H1 (cell line): Measurements from ENCODE around the gene CACNA1C. TPM values are rescaled to one million over a fixed set of nuclear protein-coding genes. Genes with fewer than 3 reads are reported as not detected.
A peak's percentile ranks its signal among the peaks of the same experiment; 100 is the strongest.

ENCODE experiments used
- CTCF ChIA-PET: fragments of 300-600 bp; sonication (Branson Sonifier 250); formaldehyde crosslinking; loops from one replicate; lab custom pipeline; 2021; ENCODE audit not compliant: partially characterized antibody; lab: Charles Lee
- POLR2A ChIA-PET: fragments of 300-600 bp; sonication (Branson Sonifier 250); formaldehyde crosslinking; loops from one replicate; lab custom pipeline; 2021; ENCODE audit warnings: inconsistent platforms; ENCODE audit not compliant: partially characterized antibody; lab: Charles Lee
- DNase-seq, 2 experiments: peaks; one replicate each; pipeline versions ENCODE4 v3.0.0 to v3.0.0-alpha.2; 2010 to 2022; ENCODE audit warnings: low spot score in 2 of 2, low read depth in 1 of 2, mixed read lengths in 1 of 2
- FAIRE-seq: peaks from 2 replicates; lab custom pipeline; 2011; peaks lifted over from hg19 to GRCh38; lab: Jason Lieb, UNC
- H2AFZ ChIP-seq: 2 replicates; pipeline ENCODE4 v1.8.1; 2012; ENCODE audit warnings: low read length, inconsistent platforms
- H2AK5ac ChIP-seq: 2 replicates; pipeline ENCODE4 v1.6.1; 2013; ENCODE audit warnings: low read depth, low read length
- H2BK120ac ChIP-seq: replicated peaks from 2 replicates; pipeline ENCODE3; 2013; ENCODE audit warnings: low read depth, low read length, inconsistent platforms
- H2BK12ac ChIP-seq: 2 replicates; pipeline ENCODE4 v1.6.1; 2013; ENCODE audit warnings: low read depth, low read length
- H2BK15ac ChIP-seq: 2 replicates; pipeline ENCODE4 v1.6.1; 2013; ENCODE audit warnings: low read length
- H2BK20ac ChIP-seq: 2 replicates; pipeline ENCODE4 v1.6.1; 2013; ENCODE audit warnings: low read length
- H2BK5ac ChIP-seq: 2 replicates; pipeline ENCODE4 v1.6.1; 2013; ENCODE audit warnings: low read depth, low read length
- H3K14ac ChIP-seq: 2 replicates; pipeline ENCODE4 v1.6.1; 2013; ENCODE audit warnings: inconsistent platforms; ENCODE audit not compliant: insufficient read length
- H3K18ac ChIP-seq: 2 replicates; pipeline ENCODE4 v1.6.1; 2013; ENCODE audit warnings: low read length; ENCODE audit errors: extremely low read depth
- H3K23ac ChIP-seq: 2 replicates; pipeline ENCODE4 v1.6.1; 2013; ENCODE audit warnings: inconsistent platforms; ENCODE audit not compliant: insufficient read length
- H3K23me2 ChIP-seq: 2 replicates; pipeline ENCODE4 v1.6.1; 2013; ENCODE audit warnings: low read depth, low read length
- H3K27ac ChIP-seq: 2 replicates; pipeline ENCODE4 v1.6.1; 2011; ENCODE audit warnings: low read depth, low read length, inconsistent platforms
- H3K27me3 ChIP-seq, 4 experiments: replicated peaks in 1 of 4; 1 replicate in 1 of 4; 2 replicates in 3 of 4; pipeline versions ENCODE4 v1.6.1 to v1.8.1; 2011 to 2013; ENCODE audit warnings: low read length in 3 of 4, mild to moderate bottlenecking in 3 of 4, inconsistent platforms in 2 of 4, mixed read lengths in 2 of 4, moderate library complexity in 1 of 4; ENCODE audit not compliant: control insufficient read depth in 3 of 4, insufficient read depth in 3 of 4; ENCODE audit errors: extremely low read depth in 1 of 4
- H3K36me3 ChIP-seq, 4 experiments: 2 replicates each; pipeline versions ENCODE4 v1.6.1 to v1.8.1; 2011 to 2013; ENCODE audit warnings: mild to moderate bottlenecking in 4 of 4, low read length in 3 of 4, moderate library complexity in 2 of 4, control low read depth in 1 of 4, inconsistent platforms in 1 of 4; ENCODE audit not compliant: insufficient read depth in 4 of 4, control insufficient read depth in 2 of 4
- H3K4ac ChIP-seq: replicated peaks from 2 replicates; pipeline ENCODE3; 2013; ENCODE audit warnings: low read length, low read depth, mixed read lengths, inconsistent platforms; ENCODE audit not compliant: insufficient read length
- H3K4me1 ChIP-seq, 4 experiments: replicated peaks in 1 of 4; 1 replicate in 1 of 4; 2 replicates in 3 of 4; pipeline versions ENCODE4 v1.6.1 to v1.8.1; 2011 to 2013; ENCODE audit warnings: low read length in 3 of 4, inconsistent platforms in 2 of 4, mixed read lengths in 1 of 4; ENCODE audit not compliant: insufficient read depth in 4 of 4, control insufficient read depth in 3 of 4
- H3K4me2 ChIP-seq, 2 experiments: 2 replicates each; pipeline versions ENCODE4 v1.6.1 to v1.8.1; 2011 to 2013; ENCODE audit warnings: low read depth in 2 of 2, low read length in 2 of 2, control low read depth in 1 of 2, inconsistent platforms in 1 of 2, mild to moderate bottlenecking in 1 of 2; ENCODE audit not compliant: insufficient read depth in 1 of 2
- H3K4me3 ChIP-seq, 4 experiments: fragments of 200-600, 300-600 bp in 1 of 4; sonication (generic), shearing (Covaris generic), sonication (Bioruptor Twin) in 1 of 4; 2 replicates each; pipeline versions ENCODE4 v1.5.1 to v1.8.1; 2011 to 2016; ENCODE audit warnings: low read length in 4 of 4, low read depth in 3 of 4, control low read depth in 2 of 4, inconsistent platforms in 2 of 4, mild to moderate bottlenecking in 2 of 4, mixed read lengths in 1 of 4, moderate library complexity in 1 of 4; ENCODE audit not compliant: insufficient read depth in 2 of 4; ENCODE audit errors: extremely low read depth in 1 of 4
- H3K56ac ChIP-seq: replicated peaks from 2 replicates; pipeline ENCODE3; 2013; ENCODE audit warnings: low read depth, mild to moderate bottlenecking, mixed read lengths, low read length, inconsistent platforms; ENCODE audit not compliant: insufficient read length
- H3K79me1 ChIP-seq: 2 replicates; pipeline ENCODE4 v1.6.1; 2013; ENCODE audit warnings: low read depth, low read length, control low read depth
- H3K79me2 ChIP-seq, 2 experiments: 2 replicates each; pipeline versions ENCODE4 v1.6.1 to v1.8.1; 2012 to 2013; ENCODE audit warnings: low read length in 2 of 2, mild to moderate bottlenecking in 2 of 2, inconsistent platforms in 1 of 2; ENCODE audit not compliant: insufficient read depth in 2 of 2, control insufficient read depth in 1 of 2
- H3K9ac ChIP-seq, 4 experiments: replicated peaks in 1 of 4; 1 replicate in 1 of 4; 2 replicates in 3 of 4; pipeline versions ENCODE4 v1.6.1 to v1.8.1; 2011 to 2013; ENCODE audit warnings: low read depth in 3 of 4, low read length in 3 of 4, control low read depth in 2 of 4, mild to moderate bottlenecking in 2 of 4, moderate library complexity in 2 of 4, inconsistent platforms in 1 of 4; ENCODE audit errors: extremely low read depth in 1 of 4
- H3K9me3 ChIP-seq, 2 experiments: 2 replicates each; pipeline versions ENCODE4 v1.6.1 to v1.8.1; 2012 to 2013; ENCODE audit warnings: mild to moderate bottlenecking in 2 of 2, moderate library complexity in 2 of 2, control low read depth in 1 of 2, inconsistent platforms in 1 of 2, low read depth in 1 of 2, low read length in 1 of 2, mixed read lengths in 1 of 2; ENCODE audit not compliant: insufficient read depth in 2 of 2
- H4K20me1 ChIP-seq, 2 experiments: replicated peaks in 1 of 2; 2 replicates each; pipeline versions ENCODE3 to v1.8.1; 2011 to 2013; ENCODE audit warnings: inconsistent platforms in 2 of 2, low read length in 2 of 2, mild to moderate bottlenecking in 1 of 2; ENCODE audit not compliant: insufficient read depth in 2 of 2, control insufficient read depth in 1 of 2
- H4K5ac ChIP-seq: 2 replicates; pipeline ENCODE4 v1.6.1; 2013; ENCODE audit warnings: low read length, low read depth, mixed read lengths, inconsistent platforms; ENCODE audit not compliant: insufficient read length
- H4K8ac ChIP-seq: 2 replicates; pipeline ENCODE4 v1.8.0; 2013; ENCODE audit warnings: mild to moderate bottlenecking, moderate library complexity, low read length, inconsistent platforms; ENCODE audit not compliant: insufficient read depth; ENCODE audit errors: extremely low read depth
- H4K91ac ChIP-seq: replicated peaks from 2 replicates; pipeline ENCODE3; 2013; ENCODE audit warnings: low read length, mixed read lengths, inconsistent platforms; ENCODE audit not compliant: insufficient read length
- CTCF ChIP-seq, 3 experiments: IDR thresholded peaks; 1 replicate in 2 of 3; 2 replicates in 1 of 3; pipeline versions ENCODE4 v1.5.1 to v1.6.1; 2011; ENCODE audit warnings: low read length in 3 of 3, mild to moderate bottlenecking in 3 of 3, inconsistent platforms in 2 of 3, low read depth in 1 of 3, moderate library complexity in 1 of 3; ENCODE audit not compliant: insufficient read depth in 1 of 3; ENCODE audit errors: control extremely low read depth in 1 of 3
- KDM5A ChIP-seq: fragments of 200-600 bp; IDR thresholded peaks from 2 replicates; pipeline ENCODE4 v1.7.1; 2012; ENCODE audit warnings: mild to moderate bottlenecking, low read length, inconsistent platforms, mixed read lengths
- NRF1 ChIP-seq: IDR thresholded peaks from 2 replicates; pipeline ENCODE4 v1.6.1; 2011; ENCODE audit warnings: mild to moderate bottlenecking, low read depth, low read length, improper control_type of control experiment
- RAD21 ChIP-seq, 2 experiments: IDR thresholded peaks in 1 of 2; conservative IDR thresholded peaks in 1 of 2; 2 replicates each; pipeline ENCODE4 v1.6.1; 2011; ENCODE audit warnings: low read depth in 2 of 2, low read length in 2 of 2, improper control_type of control experiment in 1 of 2, inconsistent platforms in 1 of 2, mild to moderate bottlenecking in 1 of 2, moderate library complexity in 1 of 2
- RXRA ChIP-seq: IDR thresholded peaks from 2 replicates; pipeline ENCODE4 v1.6.1; 2011; ENCODE audit warnings: low read depth, mild to moderate bottlenecking, low read length, moderate library complexity; ENCODE audit not compliant: insufficient read depth
- SIN3A ChIP-seq, 2 experiments: IDR thresholded peaks in 1 of 2; conservative IDR thresholded peaks in 1 of 2; 2 replicates each; pipeline ENCODE4 v1.6.1; 2011 to 2012; ENCODE audit warnings: low read length in 2 of 2, improper control_type of control experiment in 1 of 2, low read depth in 1 of 2, mild to moderate bottlenecking in 1 of 2
- TBP ChIP-seq: IDR thresholded peaks from 2 replicates; pipeline ENCODE4 v1.6.1; 2011; ENCODE audit warnings: low read depth, low read length, improper control_type of control experiment
- WGBS, 2 experiments: shearing (Covaris generic) in 1 of 2; methylation state at CpG; one replicate each; pipeline versions ENCODE4 v1.1.6 to v1.1.7; 2013 to 2015; ENCODE audit warnings: low lambda C conversion rate in 2 of 2, mixed read lengths in 2 of 2, inconsistent platforms in 1 of 2, low coverage in 1 of 2, missing lambda C conversion rate in 1 of 2; ENCODE audit not compliant: insufficient replicate concordance in 2 of 2, insufficient coverage in 1 of 2, insufficient read length in 1 of 2; ENCODE audit errors: extremely low coverage in 1 of 2, missing lambda C conversion rate in 1 of 2; 5-methylcytosine and 5-hydroxymethylcytosine counted together
- polyA plus RNA-seq, 7 experiments: library from polyadenylated mRNA; depleted of rRNA in 3 of 7; stranded (reverse) in 5 of 7; unstranded in 2 of 7; fragments of >200 nt in 5 of 7; fragments of 200-250 nt in 2 of 7; gene quantifications; 1 replicate in 5 of 7; 2 replicates in 1 of 7; 4 replicates in 1 of 7; pipeline versions ENCODE4 v1.2.1 to v1.2.3, GENCODE V29; 2011 to 2013; ENCODE audit warnings: missing spikeins in 2 of 7, mixed read lengths in 2 of 7
- total RNA-seq: library from RNA; stranded (reverse); fragmentation: NEBNext Ultra II Directional; extraction: Animal tissue kit (Norgen Biotek cat#: 25700); gene quantifications from 2 replicates; pipeline ENCODE4 v1.2.1, GENCODE V29; 2021

CACNA1C gene
- total and polyA plus RNA-seq, 2 of the 8 experiments (the other 6 are each of a cell fraction or from before 2014, with no cell fraction given) = 1.3 TPM

- no peaks in the 10 kb centered on the region for H3K36me3 ChIP-seq
- no peak for TF ChIP-seq NRF1
- TF ChIP-seq SIN3A (conservative IDR thresholded peaks at IDR 0.05 in 1 of 2, IDR thresholded peaks at IDR 0.05 in 1 of 2; ENCODE audit: low read depth in 1 of 2, low read length in 2 of 2) = peak in 1 of 2 experiments; percentile 75; a peak in 1 of 4 replicates
- TF ChIP-seq RXRA = 0 out of 2 replicates have a peak, but pooled peaks have one; percentile 62
- TF ChIP-seq TBP = 0 out of 2 replicates have a peak, but pooled peaks have one; percentile 16
- TF ChIP-seq RAD21 (IDR thresholded peaks at IDR 0.05 in 1 of 2, conservative IDR thresholded peaks at IDR 0.05 in 1 of 2; ENCODE audit: low read depth in 2 of 2, low read length in 2 of 2) = peak; percentile 72 to 77
- TF ChIP-seq KDM5A = no peak
- TF ChIP-seq CTCF (IDR thresholded peaks at IDR 0.05; ENCODE audit: control extremely low read depth in 1 of 3, insufficient read depth in 1 of 3, low read depth in 1 of 3, low read length in 3 of 3) = peak; percentile 12 to 59 (median 52)
- no peak overlapping the region for H2AK5ac ChIP-seq
- POLR2A ChIA-PET = interaction anchor here (0.9 to 1.7 kb wide), 4 partner anchors 12 to 227 kb away, joined by 3 to 4 read pairs (median 3); no protein-coding TSS in a partner anchor
- no peak overlapping the region for H3K23ac ChIP-seq
- H3K18ac ChIP-seq = no peak overlapping the region
- DNase-seq (no peak), FAIRE-seq (peak; percentile 80)
- no peak overlapping the region; a peak in 1 of 7 replicates for H3K9ac ChIP-seq
- H3K4me3 ChIP-seq = no peak overlapping the region
- H3K9me3 ChIP-seq = no peaks in the 10 kb centered on the region
- no peaks in the 10 kb centered on the region for H4K20me1 ChIP-seq
- H3K23me2 ChIP-seq = no peaks in the 10 kb centered on the region; the same call in 1 of the 2 replicates
- peaks cover 0 to 3% (median 0%) of the 10 kb centered on the region in 4 experiments; a peak in 1 of 7 replicates for H3K27me3 ChIP-seq
- H4K91ac ChIP-seq = no peak overlapping the region
- no peaks in the 10 kb centered on the region for H3K79me2 ChIP-seq
- no peak overlapping the region for H4K8ac ChIP-seq
- WGBS, 2 experiments = 63% methylated on average over 6 of the region's 6 CpGs; no CpG with 5 or more reads in 1 of the 2 experiments
- H2BK20ac ChIP-seq = no peak overlapping the region
- H2BK12ac ChIP-seq = no peak overlapping the region
- no peak overlapping the region for H3K27ac ChIP-seq
- no peak overlapping the region for H2BK5ac ChIP-seq
- H2AFZ ChIP-seq = no peak overlapping the region
- no peak overlapping the region for H3K4ac ChIP-seq
- H2BK120ac ChIP-seq = no peak overlapping the region
- no peak overlapping the region for H3K4me2 ChIP-seq
- peaks cover 2 to 15% (median 5%) of the 10 kb centered on the region in 4 experiments; a peak in 6 of 7 replicates for H3K4me1 ChIP-seq
- no peak overlapping the region for H4K5ac ChIP-seq
- no peak overlapping the region for H3K14ac ChIP-seq
- H3K56ac ChIP-seq = no peak overlapping the region
- H2BK15ac ChIP-seq = no peak overlapping the region
- CTCF ChIA-PET = interaction anchor here (0.6 to 13.0 kb wide), 39 partner anchors 9 to 342 kb away, joined by 3 to 252 read pairs (median 4); partner anchors contain the start of gene CACNA1C
- no peaks in the 10 kb centered on the region for H3K79me1 ChIP-seq
These were observed 229.5 kb downstream of the CACNA1C start for GRCh38 chr12:2282318-2282717.
